GM12865 (cell line): ENCODE data around the gene PPP1R14C.
A peak's percentile ranks its signal among the peaks of the same experiment; 100 is the strongest.

Source experiments
- DNase-seq: peaks from one replicate; pipeline ENCODE4 v3.0.0; 2010; ENCODE audit warnings: low read depth
- H3K4me3 ChIP-seq: 2 replicates; pipeline ENCODE4 v1.5.1; 2011; ENCODE audit warnings: mild to moderate bottlenecking, low read depth, low read length, control low read depth
- TF ChIP-seq, protein P1 (sequence below): IDR thresholded peaks from 2 replicates; pipeline ENCODE4 v1.5.1; 2011; ENCODE audit warnings: low read length, control low read depth, low read depth, inconsistent platforms; ENCODE audit not compliant: insufficient read depth; ENCODE audit errors: missing control alignments

Gene PPP1R14C

GRCh38 chr6:150272264-150272975, 129.6 kb downstream of the PPP1R14C start:
- DNase-seq: no peak
- no peak overlapping the region for H3K4me3 ChIP-seq
- TF ChIP-seq, protein P1, sequence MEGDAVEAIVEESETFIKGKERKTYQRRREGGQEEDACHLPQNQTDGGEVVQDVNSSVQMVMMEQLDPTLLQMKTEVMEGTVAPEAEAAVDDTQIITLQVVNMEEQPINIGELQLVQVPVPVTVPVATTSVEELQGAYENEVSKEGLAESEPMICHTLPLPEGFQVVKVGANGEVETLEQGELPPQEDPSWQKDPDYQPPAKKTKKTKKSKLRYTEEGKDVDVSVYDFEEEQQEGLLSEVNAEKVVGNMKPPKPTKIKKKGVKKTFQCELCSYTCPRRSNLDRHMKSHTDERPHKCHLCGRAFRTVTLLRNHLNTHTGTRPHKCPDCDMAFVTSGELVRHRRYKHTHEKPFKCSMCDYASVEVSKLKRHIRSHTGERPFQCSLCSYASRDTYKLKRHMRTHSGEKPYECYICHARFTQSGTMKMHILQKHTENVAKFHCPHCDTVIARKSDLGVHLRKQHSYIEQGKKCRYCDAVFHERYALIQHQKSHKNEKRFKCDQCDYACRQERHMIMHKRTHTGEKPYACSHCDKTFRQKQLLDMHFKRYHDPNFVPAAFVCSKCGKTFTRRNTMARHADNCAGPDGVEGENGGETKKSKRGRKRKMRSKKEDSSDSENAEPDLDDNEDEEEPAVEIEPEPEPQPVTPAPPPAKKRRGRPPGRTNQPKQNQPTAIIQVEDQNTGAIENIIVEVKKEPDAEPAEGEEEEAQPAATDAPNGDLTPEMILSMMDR: no peak

DNA sequence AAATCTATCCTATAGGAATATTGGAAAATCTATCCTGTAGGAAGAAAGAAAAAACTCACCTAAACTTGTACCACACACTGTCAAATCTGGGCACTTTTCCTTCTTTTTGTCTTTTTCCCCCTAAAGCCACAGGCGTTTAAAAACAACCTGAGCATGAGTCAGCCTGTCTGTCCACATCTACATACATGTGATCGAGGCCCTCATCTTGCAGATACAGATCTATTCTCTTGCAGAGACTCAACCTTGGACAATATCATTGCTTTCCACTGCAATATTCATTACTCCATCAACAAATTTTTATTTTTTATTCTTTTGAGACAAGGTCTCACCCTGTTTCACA, 130.1 kb downstream of the PPP1R14C start:
- H3K4me3 ChIP-seq: no peak overlapping the region
- DNase-seq: no peak
- TF ChIP-seq, protein P1: no peak

GRCh38 chr6:150273457-150274309, 130.8 kb downstream of the PPP1R14C start:
- TF ChIP-seq, protein P1: no peak
- no peak overlapping the region for H3K4me3 ChIP-seq
- DNase-seq: peak; percentile 66

- no peak for DNase-seq
- TF ChIP-seq, protein P1: no peak
- H3K4me3 ChIP-seq: no peak overlapping the region
These were observed 132.6 kb downstream of the PPP1R14C start for GRCh38 chr6:150275489-150275888.

DNA sequence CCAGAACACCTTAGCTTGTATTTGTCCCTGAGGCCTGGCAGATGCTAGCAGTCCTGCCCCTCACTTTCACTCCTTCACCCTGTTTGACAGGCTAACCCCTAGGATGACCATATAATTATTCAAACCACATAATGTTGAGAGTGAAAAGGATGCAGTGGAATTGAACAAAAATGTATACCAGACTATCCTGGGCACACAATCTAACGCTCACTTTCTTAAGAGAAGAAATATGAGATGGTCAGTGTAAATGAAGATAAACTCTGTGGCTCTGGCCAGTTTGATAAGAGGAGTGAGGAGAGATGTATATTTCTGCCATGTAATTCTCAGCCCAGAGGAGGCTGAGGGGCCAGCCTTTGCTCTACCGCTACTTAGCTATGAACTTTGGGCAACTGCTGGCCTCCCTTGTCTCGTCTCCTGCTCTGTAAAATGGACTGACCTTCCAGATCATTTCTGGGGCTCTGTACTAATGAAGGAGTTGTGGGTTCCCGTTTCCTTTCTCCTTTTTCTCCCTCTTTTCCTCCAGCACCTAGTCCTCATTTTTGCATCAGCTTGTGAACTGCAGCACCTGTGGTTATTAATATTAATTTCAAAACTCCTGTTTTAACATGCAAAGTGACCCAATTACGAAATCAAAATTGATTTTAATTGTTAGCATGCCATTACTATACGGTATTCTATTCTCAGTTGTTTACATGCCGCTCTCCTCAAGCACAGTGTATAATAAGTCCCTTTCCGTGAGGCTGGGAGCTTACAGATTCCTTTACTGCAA, 133.5 kb downstream of the PPP1R14C start:
- DNase-seq: no peak
- H3K4me3 ChIP-seq: no peak overlapping the region
- TF ChIP-seq, protein P1: no peak

GRCh38 chr6:150276937-150277742, 134.3 kb downstream of the PPP1R14C start:
- no peak for DNase-seq
- H3K4me3 ChIP-seq: no peak overlapping the region
- TF ChIP-seq, protein P1: no peak
